Bronchial smooth muscle cell (primary cell): ENCODE results near the gene MBNL2. TPM values are rescaled to one million over a fixed set of nuclear protein-coding genes. Genes with fewer than 3 reads are reported as not detected.

Source experiments
- total RNA-seq: library from RNA; depleted of rRNA; stranded (reverse); fragments of >200 nt; gene quantifications from 2 replicates; pipeline ENCODE4 v1.2.1, GENCODE V29; 2014

Gene MBNL2
- 28.9 and 33.7 TPM in 2 replicates for total RNA-seq

GRCh38 chr13:97221989-97222700 lies at the start of gene MBNL2:
MBNL2 (plus strand) TSS chr13:97222333; CDS start chr13:97276236, 53,903 bp downstream.

DNA sequence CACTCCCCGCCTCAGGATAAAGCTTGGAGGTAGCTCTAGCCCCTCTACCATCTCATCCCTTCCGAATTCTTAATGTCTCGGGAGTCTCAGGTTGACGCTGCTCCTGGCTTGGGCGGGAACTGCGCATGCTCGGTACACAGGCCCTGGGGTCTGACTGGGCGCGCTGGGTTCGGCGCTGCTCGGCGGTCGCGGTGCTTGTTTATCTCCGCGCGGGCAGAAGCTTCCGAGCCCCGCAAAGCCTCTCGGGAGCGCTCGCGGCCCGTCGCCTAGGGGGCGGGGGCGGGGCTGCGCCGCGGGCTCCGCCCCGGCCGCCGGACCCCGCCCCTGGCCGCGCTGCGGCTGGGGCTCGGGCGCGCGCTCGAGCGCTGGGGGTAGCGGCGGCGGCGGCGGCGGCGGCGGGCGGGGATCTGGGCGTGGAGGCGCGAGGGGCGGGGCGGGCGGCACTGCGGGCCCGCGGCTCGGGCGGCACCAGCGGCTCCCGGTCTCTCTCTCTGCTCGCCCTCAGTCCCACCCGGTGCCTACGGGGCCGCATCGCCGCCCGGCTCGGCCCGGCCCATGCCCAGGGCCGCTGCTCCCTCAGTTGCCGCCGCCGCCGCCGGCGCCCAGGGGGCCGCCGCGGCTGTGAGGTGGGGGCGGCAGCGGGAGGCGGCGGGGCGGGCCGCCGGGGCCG lies 211.7 kb downstream of the MBNL2 start, which contains the start of gene RAP2A:
TSS of gene RAP2A (plus strand) at position 443 of the 670 bp plus-strand sequence. CDS start 302 bp downstream, outside the sequence.

Other genes starting within 250 kb of the MBNL2 start
- gene OXGR1, start 227.9 kb upstream of the MBNL2 start, total RNA-seq: not detected in 2 replicates
- gene RAP2A, start 211.8 kb downstream of the MBNL2 start, total RNA-seq: 18.4 and 31.8 TPM in 2 replicates